ENCODE data around the gene FFAR1. TPM values are rescaled to one million over a fixed set of nuclear protein-coding genes. Genes with fewer than 3 reads are reported as not detected.

FFAR1 gene
- polyA plus RNA-seq, 1 donor (not counting 4 experiments of a cell fraction or from before 2014, with no cell fraction given): not detected

- H3K27me3 ChIP-seq (ENCODE audit: control insufficient read depth, extremely low read depth, insufficient read depth, low read length): peaks cover 22% of the 10 kb centered on the region
- no peaks in the 10 kb centered on the region for H3K9me3 ChIP-seq (ENCODE audit: control insufficient read depth, low read depth, low read length)
- FAIRE-seq (no peak), DNase-seq (ENCODE audit: low read depth, low spot score) (no peak)
- no peak overlapping the region for H3K4me3 ChIP-seq (ENCODE audit: control insufficient read depth in 2 of 3, extremely low read depth in 1 of 3, insufficient read depth in 2 of 3, low read depth in 1 of 3, low read length in 3 of 3)
- no peaks in the 10 kb centered on the region for H3K36me3 ChIP-seq (ENCODE audit: control insufficient read depth in 2 of 2, extremely low read depth in 1 of 2, insufficient read depth in 2 of 2, low read length in 2 of 2)
- H3K4me2 ChIP-seq (ENCODE audit: control insufficient read depth, extremely low read depth, insufficient read depth, low read depth, low read length): no peak overlapping the region
- no peaks in the 10 kb centered on the region for H4K20me1 ChIP-seq (ENCODE audit: control insufficient read depth, extremely low read depth, insufficient read depth, low read length)
- no peak overlapping the region for H3K9ac ChIP-seq (ENCODE audit: control insufficient read depth, extremely low read depth, insufficient read depth, low read length)
- H3K27ac ChIP-seq (ENCODE audit: control insufficient read depth, insufficient read depth, low read length): no peak overlapping the region
- dilution Hi-C loops (cut with MboI; ENCODE audit: extremely low pct_ligation_motif_present, low sequenced_read_pairs): no loop called here
- H3K9me1 ChIP-seq (ENCODE audit: control insufficient read depth, extremely low read depth, insufficient read depth, low read length): no peaks in the 10 kb centered on the region
- TF ChIP-seq CTCF (optimal IDR thresholded peaks at IDR 0.05 in 1 of 3, IDR thresholded peaks at IDR 0.05 in 1 of 3, conservative IDR thresholded peaks at IDR 0.05 in 1 of 3; ENCODE audit: extremely low read depth in 1 of 3, insufficient read depth in 2 of 3, low read length in 3 of 3) (no peak), EZH2 (IDR thresholded peaks at IDR 0.05; ENCODE audit: low read length) (no peak)
- no peaks in the 10 kb centered on the region for H3K4me1 ChIP-seq (ENCODE audit: control insufficient read depth, extremely low read depth, insufficient read depth, low read length)
- H3K79me2 ChIP-seq (ENCODE audit: control insufficient read depth, insufficient read depth, low read length): no peaks in the 10 kb centered on the region
- no peak overlapping the region for H2AFZ ChIP-seq (ENCODE audit: control insufficient read depth, low read length)
Observed at GRCh38 chr19:35344511-35345031, 3.1 kb upstream of the FFAR1 start.

- Histone ChIP-seq H3K4me3 (ENCODE audit: control insufficient read depth in 2 of 3, extremely low read depth in 1 of 3, insufficient read depth in 2 of 3, low read depth in 1 of 3, low read length in 3 of 3) (no peak overlapping the region), H3K4me1 (ENCODE audit: control insufficient read depth, extremely low read depth, insufficient read depth, low read length) (no peaks in the 10 kb centered on the region), H3K9ac (ENCODE audit: control insufficient read depth, extremely low read depth, insufficient read depth, low read length) (no peak overlapping the region), H3K36me3 (ENCODE audit: control insufficient read depth in 2 of 2, extremely low read depth in 1 of 2, insufficient read depth in 2 of 2, low read length in 2 of 2) (no peaks in the 10 kb centered on the region), H3K27ac (ENCODE audit: control insufficient read depth, insufficient read depth, low read length) (no peak overlapping the region), H4K20me1 (ENCODE audit: control insufficient read depth, extremely low read depth, insufficient read depth, low read length) (no peaks in the 10 kb centered on the region), H3K27me3 (ENCODE audit: control insufficient read depth, extremely low read depth, insufficient read depth, low read length) (peaks cover 19% of the 10 kb centered on the region), H3K9me3 (ENCODE audit: control insufficient read depth, low read depth, low read length) (no peaks in the 10 kb centered on the region), H3K9me1 (ENCODE audit: control insufficient read depth, extremely low read depth, insufficient read depth, low read length) (no peaks in the 10 kb centered on the region), H3K4me2 (ENCODE audit: control insufficient read depth, extremely low read depth, insufficient read depth, low read depth, low read length) (no peak overlapping the region), H3K79me2 (ENCODE audit: control insufficient read depth, insufficient read depth, low read length) (no peaks in the 10 kb centered on the region), H2AFZ (ENCODE audit: control insufficient read depth, low read length) (no peak overlapping the region)
- dilution Hi-C loops (cut with MboI; ENCODE audit: extremely low pct_ligation_motif_present, low sequenced_read_pairs): no loop called here
- FAIRE-seq (no peak), DNase-seq (ENCODE audit: low read depth, low spot score) (no peak)
- TF ChIP-seq CTCF (optimal IDR thresholded peaks at IDR 0.05 in 1 of 3, IDR thresholded peaks at IDR 0.05 in 1 of 3, conservative IDR thresholded peaks at IDR 0.05 in 1 of 3; ENCODE audit: extremely low read depth in 1 of 3, insufficient read depth in 2 of 3, low read length in 3 of 3): no peak
- no peak for TF ChIP-seq EZH2 (IDR thresholded peaks at IDR 0.05; ENCODE audit: low read length)
Observed at GRCh38 chr19:35345671-35346111, 2.0 kb upstream of the FFAR1 start.

Measured in keratinocyte (primary cell).